Muscle layer of colon (tissue), 2 donors: Measurements from ENCODE around the gene URGCP.
"Not testable (repeated sequence)": the region's sequence is repeated elsewhere in the genome, so short reads cannot be mapped to it uniquely, and the experiment has no call there.

ENCODE experiments used
- H3K27ac ChIP-seq: one replicate; pipeline ENCODE4 v1.7.0; 2013; ENCODE audit warnings: low read depth, mild to moderate bottlenecking, low read length, moderate library complexity
- H3K27me3 ChIP-seq, 2 donors: one replicate each; pipeline ENCODE4 v1.7.0; 2013; ENCODE audit warnings: low read length in 2 of 2, mild to moderate bottlenecking in 2 of 2; ENCODE audit not compliant: insufficient read depth in 2 of 2, control insufficient read depth in 1 of 2
- H3K36me3 ChIP-seq: one replicate; pipeline ENCODE4 v1.7.0; 2013; ENCODE audit warnings: mild to moderate bottlenecking, low read length; ENCODE audit not compliant: insufficient read depth
- H3K4me1 ChIP-seq: one replicate; pipeline ENCODE4 v1.7.0; 2013; ENCODE audit warnings: mild to moderate bottlenecking, low read length; ENCODE audit not compliant: insufficient read depth
- H3K4me3 ChIP-seq, 2 donors: one replicate each; pipeline ENCODE4 v1.7.0; 2013; ENCODE audit warnings: low read length in 2 of 2, low read depth in 1 of 2, mild to moderate bottlenecking in 1 of 2, moderate library complexity in 1 of 2
- H3K9ac ChIP-seq: one replicate; pipeline ENCODE4 v1.7.0; 2013; ENCODE audit warnings: low read length
- H3K9me3 ChIP-seq: one replicate; pipeline ENCODE4 v1.7.0; 2013; ENCODE audit warnings: mild to moderate bottlenecking, low read length
- donor health status: abdominal sarcoma.
- donor health status: Adenocarcinoma of cecum.

URGCP gene

DNA sequence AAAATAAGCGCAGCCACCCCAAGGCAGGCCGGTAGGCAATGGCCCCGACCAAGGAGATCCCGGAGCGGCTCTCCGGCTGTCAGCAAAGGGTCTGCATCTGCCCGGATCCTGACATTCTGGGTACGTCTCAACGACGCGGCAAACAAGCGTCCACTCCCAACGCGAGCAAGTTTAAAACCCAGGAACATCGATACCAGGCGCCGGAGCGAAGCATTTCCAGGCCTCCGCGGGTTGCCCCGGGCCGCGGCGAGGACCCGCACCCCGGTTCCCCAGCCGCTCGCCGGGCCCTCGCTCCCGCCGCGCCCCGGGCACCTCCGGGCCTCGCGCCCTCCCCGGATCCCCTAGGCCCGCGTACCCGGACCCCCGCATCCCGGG lies 453 bp downstream of the URGCP start:
- H3K4me3 ChIP-seq = peak overlapping the region; percentile 73 to 81
- peak overlapping the region; percentile 68 for H3K27ac ChIP-seq
- H3K9ac ChIP-seq = peak overlapping the region; percentile 82
- H3K4me1 ChIP-seq = peaks cover 24% of the 10 kb centered on the region
- no peaks in the 10 kb centered on the region for H3K36me3 ChIP-seq
- no peaks in the 10 kb centered on the region for H3K9me3 ChIP-seq
- H3K27me3 ChIP-seq = no peaks in the 10 kb centered on the region

DNA sequence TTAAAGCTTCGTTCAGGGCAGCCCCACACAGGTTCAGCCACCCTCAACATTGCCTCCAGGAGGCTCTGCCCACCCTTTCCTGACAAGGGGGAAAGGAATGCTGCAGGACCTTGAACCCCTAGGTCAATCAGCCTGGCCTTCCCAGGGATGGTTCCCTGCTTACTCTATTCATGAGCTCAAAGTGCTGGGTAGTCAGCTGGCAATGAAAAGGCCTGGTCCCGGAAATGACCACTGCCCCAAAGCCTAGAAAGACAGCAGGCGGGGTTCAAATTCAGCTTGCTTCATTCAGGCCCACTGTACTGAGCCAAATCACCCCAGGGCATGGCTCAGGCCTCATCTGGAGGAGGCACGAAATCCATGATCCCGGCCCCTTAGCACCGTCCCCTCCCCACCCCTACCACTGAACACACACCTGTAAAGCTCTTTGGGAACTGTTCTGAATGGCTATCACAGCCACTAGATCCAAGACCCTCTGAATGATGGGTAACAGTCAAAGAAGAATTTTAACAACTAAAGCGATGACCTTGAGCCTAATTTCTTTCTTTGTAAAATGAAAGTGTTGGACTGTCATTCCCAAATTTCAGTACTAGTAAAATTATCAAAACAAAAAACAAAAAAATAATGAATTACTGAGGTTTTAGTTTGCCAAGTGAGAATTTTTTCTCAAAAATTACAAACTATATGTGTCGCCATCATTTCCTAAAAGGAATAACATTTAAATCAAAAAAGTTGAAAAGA lies 1.0 kb downstream of the URGCP start:
- peak overlapping the region; percentile 68 for H3K27ac ChIP-seq
- no peaks in the 10 kb centered on the region for H3K27me3 ChIP-seq
- no peaks in the 10 kb centered on the region for H3K36me3 ChIP-seq
- H3K9me3 ChIP-seq = no peaks in the 10 kb centered on the region
- peak overlapping the region; percentile 82 for H3K9ac ChIP-seq
- H3K4me3 ChIP-seq = peak overlapping the region; percentile 73 to 81
- H3K4me1 ChIP-seq = peaks cover 24% of the 10 kb centered on the region

DNA sequence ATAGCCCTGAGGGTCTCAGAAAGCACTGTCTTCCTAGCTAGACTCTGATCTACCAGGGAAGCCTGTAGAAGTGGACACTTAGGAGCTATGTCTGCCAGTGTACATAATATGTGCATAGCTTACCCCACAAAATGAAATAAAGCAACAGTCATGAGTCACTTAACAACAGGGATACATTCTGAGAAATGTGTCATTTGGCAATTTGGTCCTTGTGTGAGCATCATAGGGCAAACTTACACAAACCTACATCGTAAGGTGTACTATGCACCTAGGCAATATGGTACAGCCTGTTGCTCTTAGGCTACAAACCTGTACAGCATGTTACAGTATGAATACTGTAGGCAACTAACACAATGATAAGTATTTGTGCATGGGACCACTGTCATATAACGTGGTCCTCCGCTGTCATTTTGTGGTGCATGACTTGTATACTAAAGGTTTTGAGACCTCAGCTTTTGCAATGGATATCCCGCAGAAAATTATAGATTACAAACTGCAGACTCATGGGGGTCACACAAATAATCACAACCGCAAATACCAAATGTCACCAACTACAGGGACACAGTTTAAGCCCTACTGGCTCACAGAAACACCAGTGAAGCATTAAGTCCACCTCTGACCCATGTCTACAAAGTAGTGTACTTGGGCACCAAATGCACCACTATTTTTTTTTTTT lies 1.7 kb downstream of the URGCP start:
- Histone ChIP-seq H3K36me3 (no peaks in the 10 kb centered on the region), H3K27me3 (no peaks in the 10 kb centered on the region), H3K27ac (peak overlapping the region; percentile 68), H3K4me1 (peaks cover 24% of the 10 kb centered on the region), H3K4me3 (peak overlapping the region in 1 of 2 donors; percentile 81), H3K9ac (no peak overlapping the region), H3K9me3 (no peaks in the 10 kb centered on the region)

DNA sequence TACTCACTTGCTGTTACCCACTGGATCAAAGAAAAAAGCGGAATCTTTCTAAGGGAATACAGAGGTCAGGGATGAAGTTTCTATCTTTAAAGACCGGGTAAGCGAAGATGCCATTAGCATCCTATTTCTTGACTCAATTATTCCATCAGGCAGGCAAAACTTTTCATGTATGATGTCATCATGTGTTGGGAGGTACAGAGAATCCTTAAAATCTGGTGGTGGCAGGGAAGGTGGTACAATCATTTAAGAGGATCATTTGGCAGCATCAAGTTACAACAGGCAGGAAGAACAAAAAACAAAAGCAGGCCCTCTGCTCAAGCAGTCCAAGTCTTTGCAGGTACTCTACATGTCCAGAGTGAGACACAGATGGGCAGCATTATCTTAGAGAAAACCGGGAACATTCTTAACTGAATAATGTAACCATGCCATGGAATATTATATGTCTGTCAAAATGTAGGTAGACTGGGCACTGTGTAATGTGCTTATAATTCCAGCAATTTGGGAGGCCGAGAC lies 3.8 kb downstream of the URGCP start:
- Histone ChIP-seq H3K4me3 (no peak overlapping the region), H3K27me3 (no peaks in the 10 kb centered on the region), H3K9ac (no peak overlapping the region), H3K4me1 (peaks cover 24% of the 10 kb centered on the region), H3K36me3 (peaks cover 4% of the 10 kb centered on the region), H3K9me3 (no peaks in the 10 kb centered on the region), H3K27ac (no peak overlapping the region)

DNA sequence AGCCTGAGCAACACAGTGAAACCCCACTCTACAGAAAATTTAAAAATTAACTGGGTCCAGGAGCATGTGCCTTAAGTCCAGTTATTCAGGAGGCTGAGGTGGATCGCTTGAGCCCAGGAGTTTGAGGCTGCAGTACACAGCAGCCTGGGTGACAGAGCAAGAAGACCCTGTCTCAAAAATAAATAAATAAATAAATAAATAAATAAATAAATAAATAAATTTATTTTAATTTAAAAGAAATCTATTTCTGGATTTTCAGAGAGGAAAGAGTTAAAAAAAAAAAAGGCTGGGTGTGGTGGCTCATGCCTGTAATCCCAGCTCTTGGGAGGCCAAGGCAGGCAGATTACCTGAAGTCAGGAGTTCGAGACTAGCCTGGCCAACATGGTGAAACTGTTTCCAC lies 7.8 kb downstream of the URGCP start:
- not testable (repeated sequence) for H3K27ac ChIP-seq, H3K9me3 ChIP-seq, H3K4me1 ChIP-seq, H3K27me3 ChIP-seq, H3K4me3 ChIP-seq, H3K9ac ChIP-seq, H3K36me3 ChIP-seq

DNA sequence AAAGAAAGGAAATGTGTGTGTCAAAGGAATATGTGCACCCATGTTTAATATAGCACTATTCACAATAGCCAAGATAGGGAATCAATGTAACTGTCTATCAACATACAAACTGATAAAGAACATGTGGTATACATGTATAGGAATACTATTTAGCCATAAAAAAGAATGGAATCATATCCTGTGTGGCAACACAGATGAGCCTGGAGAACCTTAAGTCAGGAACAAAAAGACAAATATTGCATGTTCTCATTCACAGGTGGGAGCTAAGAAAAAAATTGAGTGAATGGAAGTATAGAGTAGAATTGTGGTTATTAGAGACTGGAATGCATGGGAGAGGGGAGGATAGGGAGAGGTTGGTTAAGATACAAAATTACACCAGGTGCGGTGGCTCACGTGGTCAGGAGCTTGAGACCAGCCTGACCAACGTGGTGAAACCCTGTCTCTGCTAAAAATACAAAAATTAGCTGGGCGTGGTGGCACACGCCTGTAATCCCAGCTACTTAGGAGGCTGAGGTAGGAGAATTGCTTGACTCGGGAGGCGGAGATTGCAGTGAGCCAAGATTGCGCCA lies 10.5 kb downstream of the URGCP start:
- Histone ChIP-seq H3K27ac (no peak overlapping the region), H3K9me3 (no peaks in the 10 kb centered on the region), H3K9ac (no peak overlapping the region), H3K4me3 (no peak overlapping the region), H3K36me3 (peaks cover 4% of the 10 kb centered on the region), H3K4me1 (no peaks in the 10 kb centered on the region), H3K27me3 (no peaks in the 10 kb centered on the region)

DNA sequence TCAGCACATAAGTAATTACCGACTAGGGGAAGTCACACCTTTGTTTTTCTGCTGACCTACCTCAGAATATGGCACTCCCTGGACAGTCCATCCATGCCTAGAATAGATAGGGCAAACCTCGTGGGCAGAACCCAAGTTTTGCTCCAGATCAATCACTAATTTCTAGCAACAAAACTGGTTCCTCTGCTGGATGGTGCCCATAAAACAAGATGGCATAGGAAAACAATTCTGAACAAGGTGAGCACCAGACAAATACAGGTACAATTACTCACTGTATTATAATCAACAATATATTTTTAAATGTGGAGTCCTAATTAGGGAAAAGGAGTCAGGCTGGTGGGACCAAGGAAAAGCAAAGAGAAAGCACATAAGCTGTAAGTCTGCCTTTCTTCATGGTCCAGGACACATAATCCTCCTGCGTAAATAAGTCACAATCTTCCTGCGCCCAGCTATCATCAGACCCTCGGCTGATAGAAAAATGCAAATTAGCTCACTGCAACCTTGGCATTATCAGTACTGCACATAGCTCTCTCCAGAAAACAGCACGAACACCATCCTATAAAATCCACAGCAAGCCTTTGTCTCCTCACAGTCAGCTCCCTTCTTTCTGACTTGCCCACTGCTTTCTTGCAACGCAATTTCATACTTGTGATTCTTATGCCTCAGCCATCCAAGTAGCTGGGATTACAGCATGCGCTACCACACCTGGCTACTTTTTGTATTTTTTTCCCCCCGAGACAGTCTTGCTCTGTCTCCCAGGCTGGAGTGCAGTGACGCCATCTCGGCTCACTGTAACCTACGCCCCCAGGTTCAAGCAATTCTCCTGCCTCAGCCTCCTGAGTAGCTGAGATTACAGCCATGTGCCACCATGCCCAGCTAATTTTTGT lies 15.1 kb downstream of the URGCP start:
- H3K9me3 ChIP-seq = no peaks in the 10 kb centered on the region
- H3K27ac ChIP-seq = no peak overlapping the region
- H3K27me3 ChIP-seq = no peaks in the 10 kb centered on the region
- no peaks in the 10 kb centered on the region for H3K36me3 ChIP-seq
- no peaks in the 10 kb centered on the region for H3K4me1 ChIP-seq
- no peak overlapping the region for H3K4me3 ChIP-seq
- no peak overlapping the region for H3K9ac ChIP-seq

DNA sequence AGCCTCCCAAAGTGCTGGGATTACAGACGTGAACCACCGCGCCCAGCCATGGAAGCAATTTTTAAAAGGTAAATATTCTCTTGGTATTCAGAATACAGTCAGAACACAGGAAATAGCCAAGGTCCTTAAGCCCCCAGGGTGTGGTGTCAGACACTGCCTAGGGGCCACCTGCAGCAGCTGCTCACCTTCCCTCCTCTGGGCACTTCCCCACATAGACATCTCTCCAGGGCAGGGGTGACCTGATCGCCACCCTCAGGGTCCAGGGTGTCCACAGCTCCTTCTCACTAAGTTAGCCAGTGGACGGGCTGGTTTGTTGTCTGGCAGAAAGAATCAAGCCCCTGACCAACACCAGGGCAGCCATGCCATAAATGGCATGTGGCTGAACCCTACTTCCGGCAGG lies 15.9 kb downstream of the URGCP start:
- no peak overlapping the region for H3K9ac ChIP-seq
- H3K27me3 ChIP-seq = no peaks in the 10 kb centered on the region
- H3K27ac ChIP-seq = no peak overlapping the region
- H3K4me3 ChIP-seq = no peak overlapping the region
- no peaks in the 10 kb centered on the region for H3K9me3 ChIP-seq
- no peaks in the 10 kb centered on the region for H3K4me1 ChIP-seq
- H3K36me3 ChIP-seq = peaks cover 7% of the 10 kb centered on the region

DNA sequence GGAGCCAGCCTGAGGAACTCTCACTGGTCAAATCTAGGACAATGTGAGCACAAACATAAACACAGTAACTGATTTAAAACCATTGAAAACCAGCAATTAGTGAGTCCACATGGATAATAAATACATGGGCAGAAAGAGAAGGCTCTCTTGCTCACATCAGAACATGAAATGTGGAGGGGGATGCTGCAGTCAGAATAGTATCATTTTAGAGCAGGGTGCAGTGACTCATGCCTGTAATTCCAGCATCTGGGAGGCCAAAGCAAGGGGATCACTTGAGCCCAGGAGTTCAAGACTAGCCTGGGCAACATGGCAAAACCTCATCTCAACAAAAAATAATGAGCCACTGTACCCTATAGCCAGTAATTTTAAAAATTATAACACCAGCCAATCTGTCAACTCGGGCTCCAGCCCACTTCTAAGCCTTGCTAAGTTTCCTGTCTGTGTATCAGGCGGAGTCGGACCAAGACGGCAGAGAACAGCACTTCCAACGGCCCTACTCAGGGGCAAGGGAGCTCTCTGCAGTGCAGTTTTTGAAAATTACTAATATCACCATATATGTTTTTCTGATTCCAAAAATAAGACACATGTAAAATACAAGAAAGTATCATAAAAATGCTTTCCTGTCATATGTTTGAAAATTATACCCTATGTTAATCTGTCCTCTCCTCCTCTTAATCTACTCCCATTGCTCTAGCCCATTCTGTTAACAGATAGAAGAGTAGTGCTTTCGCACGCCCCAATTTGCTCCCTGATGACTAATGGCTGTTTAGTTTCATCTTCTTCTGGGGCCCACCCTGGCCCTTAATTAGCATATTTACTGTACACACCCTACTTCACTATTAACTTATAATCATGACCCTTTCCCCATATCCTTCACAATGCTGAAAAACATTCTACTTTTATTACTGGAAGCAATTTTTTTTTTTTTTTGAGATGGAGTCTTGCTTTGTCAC lies 17.1 kb downstream of the URGCP start:
- no peak overlapping the region for H3K9ac ChIP-seq
- H3K9me3 ChIP-seq = no peaks in the 10 kb centered on the region
- H3K36me3 ChIP-seq = peaks cover 16% of the 10 kb centered on the region
- H3K4me3 ChIP-seq = no peak overlapping the region
- H3K27ac ChIP-seq = no peak overlapping the region
- H3K4me1 ChIP-seq = no peaks in the 10 kb centered on the region
- no peaks in the 10 kb centered on the region for H3K27me3 ChIP-seq

DNA sequence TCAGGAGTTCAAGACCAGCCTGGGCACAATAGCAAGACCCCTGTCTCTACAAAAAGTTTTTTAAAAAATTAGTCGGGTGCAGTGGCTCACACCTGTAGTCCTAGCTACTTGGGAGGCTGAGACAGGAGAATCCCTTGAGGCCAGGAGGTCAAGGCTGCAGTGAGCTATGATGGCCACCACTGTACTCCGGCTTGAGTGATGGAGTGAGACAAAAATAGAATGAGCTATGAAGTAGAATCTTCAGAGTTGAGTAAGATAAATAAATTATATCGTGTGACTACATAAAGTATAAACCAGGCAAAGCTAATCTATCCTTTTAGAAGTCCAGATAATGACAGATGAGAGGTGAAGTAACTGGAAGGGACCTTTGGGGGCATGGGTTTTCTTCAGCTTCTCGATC lies 21.8 kb downstream of the URGCP start:
- peaks cover 42% of the 10 kb centered on the region for H3K36me3 ChIP-seq
- no peak overlapping the region for H3K4me3 ChIP-seq
- no peaks in the 10 kb centered on the region for H3K4me1 ChIP-seq
- no peaks in the 10 kb centered on the region for H3K9me3 ChIP-seq
- H3K27ac ChIP-seq = no peak overlapping the region
- no peaks in the 10 kb centered on the region for H3K27me3 ChIP-seq
- H3K9ac ChIP-seq = no peak overlapping the region
